Dermis blood vessel endothelial cell (primary cell): Measurements from ENCODE around the gene MAD2L1BP. TPM values are rescaled to one million over a fixed set of nuclear protein-coding genes. Genes with fewer than 3 reads are reported as not detected.
"Not testable (repeated sequence)": the region's sequence is repeated elsewhere in the genome, so short reads cannot be mapped to it uniquely, and the experiment has no call there.

ENCODE experiments used
- DNase-seq: peaks from one replicate; pipeline ENCODE4 v3.0.0; 2010
- total RNA-seq: library from RNA; depleted of rRNA; stranded (reverse); fragments of >200 nt; gene quantifications from 2 replicates; pipeline ENCODE4 v1.2.3, GENCODE V29; 2014

The MAD2L1BP gene
- total RNA-seq, 1 donor from 2014 or later: 51.9 TPM

DNA sequence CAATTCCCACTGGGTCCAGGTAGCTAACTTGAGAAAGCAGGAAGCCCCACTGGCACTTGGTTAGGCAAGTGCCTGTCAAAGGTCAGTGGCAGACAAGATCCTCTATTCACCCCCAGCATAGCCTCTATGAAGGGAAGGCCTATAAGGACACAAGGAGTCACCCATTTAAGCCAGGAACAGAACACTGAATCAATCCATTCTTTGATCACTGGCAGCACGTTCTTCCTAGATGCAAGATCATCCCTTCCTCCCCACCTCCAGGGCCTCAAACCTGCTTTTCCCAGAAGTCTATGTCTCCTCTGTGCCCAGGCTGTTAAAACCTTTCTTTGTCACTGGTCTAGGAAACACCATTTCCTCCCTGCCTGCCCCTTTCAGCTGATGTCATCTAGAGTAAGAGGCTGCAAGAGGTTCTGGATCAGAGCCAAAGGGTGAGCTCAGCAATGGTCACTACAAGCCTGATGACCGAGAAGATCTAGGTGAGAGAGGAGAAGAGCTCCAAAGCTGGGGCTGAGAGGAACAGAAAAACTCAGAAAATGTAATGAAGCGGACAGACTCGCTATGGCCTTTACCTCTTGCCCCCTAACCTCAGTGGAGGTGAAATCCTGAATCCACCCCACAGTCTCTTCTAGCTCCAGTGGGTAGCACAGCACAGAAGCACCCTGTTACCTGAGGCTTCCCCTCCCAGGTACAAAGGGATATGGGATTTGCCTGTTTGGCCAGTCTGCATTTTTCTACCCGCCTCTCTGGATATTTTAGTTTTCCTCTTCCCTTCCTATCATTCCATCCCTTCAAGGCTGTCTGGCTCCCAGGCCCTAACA, 8.4 kb upstream of the MAD2L1BP start:
- peak; percentile 99 for DNase-seq

DNA sequence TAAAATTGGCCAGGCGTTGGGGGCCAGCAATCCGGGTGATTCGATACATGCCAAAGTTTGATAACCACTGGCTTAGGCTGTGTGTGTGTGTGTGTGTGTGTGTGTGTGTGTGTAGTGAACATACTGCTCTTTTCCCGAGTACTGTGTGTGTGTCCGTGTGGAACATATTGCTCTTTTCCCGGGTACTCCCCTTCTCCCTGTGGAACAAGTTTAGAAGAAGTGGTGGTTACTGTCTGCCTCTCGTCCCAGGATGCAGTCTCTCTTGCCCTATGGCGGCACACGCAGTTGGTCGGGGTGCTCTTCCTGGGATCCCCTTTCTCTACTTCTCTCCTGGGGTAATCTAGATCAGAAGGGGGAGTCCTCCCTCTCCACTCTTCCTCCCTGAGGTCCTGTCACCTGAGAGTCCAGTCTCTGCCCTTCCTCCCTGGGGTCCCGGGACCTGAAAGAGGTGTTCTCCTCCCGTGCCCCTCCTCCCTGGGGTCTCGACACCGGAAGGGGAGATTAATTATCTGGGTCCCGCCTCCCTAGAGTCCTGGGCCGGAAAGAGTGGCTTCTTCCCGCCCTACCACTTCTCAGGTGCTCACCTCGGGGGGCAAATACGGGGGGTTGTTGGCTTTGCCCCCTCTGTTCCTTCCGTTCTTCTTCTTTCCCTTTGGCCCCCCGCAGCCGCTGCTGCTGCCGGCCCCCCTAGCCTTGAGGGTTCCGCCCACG, 7.1 kb upstream of the MAD2L1BP start:
- DNase-seq: peak; percentile 52

DNA sequence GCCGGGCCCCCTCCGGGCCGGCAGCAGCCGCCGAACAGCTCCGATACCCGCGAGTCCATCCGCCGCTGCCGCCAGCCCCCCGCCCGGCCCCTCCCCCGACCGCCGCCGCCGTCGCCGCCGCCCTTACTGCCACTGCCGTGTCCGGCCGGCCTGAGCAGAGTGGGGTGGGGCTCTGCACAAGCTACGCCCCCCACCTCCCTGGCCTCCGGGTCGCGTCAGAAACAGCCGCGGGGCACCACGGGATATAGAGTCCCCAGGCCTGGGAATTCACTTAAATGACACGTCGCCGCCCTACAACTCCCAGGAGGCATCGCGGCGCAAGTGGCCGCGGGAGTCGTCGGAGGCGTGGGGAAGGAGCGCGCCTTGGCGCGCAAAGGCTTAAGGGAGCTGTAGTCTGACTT, 6.5 kb upstream of the MAD2L1BP start, which contains the start of gene GTPBP2:
TSS of gene GTPBP2 (minus strand) at position 161 of the 401 bp plus-strand sequence. CDS start at position 59, 102 bp downstream.
- DNase-seq: peak; percentile 99

DNA sequence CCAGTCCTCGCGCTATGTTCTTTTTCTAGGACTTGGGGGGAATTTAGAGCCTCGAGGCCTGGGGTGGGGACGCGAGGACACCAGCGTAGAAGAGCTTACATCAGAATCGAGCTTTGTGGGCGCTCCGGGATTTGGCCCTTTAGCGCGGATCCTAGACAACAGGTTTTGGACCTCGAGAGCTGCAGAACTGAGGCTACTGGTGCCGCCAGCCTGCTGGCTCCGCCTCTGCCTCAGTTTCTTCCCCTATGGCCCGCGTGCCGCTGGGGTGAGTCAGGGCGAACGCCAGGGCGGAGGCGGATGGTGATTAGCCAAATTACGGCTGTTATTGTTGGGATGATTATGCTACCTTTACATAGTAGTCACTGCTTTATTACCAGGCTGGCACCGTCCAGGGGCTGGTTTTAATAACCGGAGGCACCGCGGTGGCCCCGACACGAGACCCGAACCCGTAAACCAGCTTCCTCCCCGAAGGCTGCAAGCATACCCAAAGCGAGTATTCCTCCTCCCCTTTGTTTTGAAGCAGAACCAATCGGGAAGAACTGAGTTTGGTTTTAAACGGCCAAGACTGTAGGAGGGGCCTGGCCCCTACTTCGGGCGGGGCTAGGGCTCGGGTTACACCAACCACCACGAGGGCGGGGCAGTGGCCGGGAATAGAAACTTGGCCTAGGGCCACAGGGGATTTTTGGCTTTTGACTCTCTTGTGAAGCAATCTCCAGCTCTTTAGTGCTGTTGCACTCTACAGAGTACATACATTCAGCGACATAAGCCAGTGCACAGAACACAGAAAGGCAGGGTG, 5.9 kb upstream of the MAD2L1BP start:
- DNase-seq: peak; percentile 97

DNA sequence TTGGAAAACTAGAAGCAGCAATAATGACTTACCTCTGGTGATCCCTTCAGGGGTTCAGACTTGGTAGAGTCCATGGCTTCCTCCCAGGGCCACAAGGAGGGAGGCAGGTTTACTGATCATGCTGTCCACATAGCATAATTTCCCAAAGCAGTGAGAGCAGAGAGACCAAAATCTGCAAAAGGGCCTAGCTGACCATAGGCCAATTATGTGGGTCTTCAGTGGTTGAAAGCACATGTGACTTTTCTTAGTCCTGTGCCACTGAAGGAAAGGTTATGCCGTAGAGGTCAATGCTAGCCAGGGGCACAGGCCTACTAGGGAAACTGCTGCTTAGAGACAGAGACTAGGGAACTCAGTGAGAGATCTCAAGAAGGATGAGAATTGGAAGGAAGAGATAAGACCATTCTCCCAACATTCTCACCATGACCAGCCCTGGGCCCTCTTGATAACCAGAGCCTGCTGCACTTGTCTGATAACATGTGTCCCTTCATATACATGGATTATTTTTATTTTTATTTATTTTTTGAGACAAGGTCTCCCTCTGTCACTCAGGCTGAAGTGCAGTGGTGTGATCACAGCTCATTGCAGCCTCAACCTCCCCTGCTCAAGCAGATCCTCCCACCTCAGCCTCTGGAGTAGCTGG, 4.5 kb upstream of the MAD2L1BP start:
- no peak for DNase-seq

DNA sequence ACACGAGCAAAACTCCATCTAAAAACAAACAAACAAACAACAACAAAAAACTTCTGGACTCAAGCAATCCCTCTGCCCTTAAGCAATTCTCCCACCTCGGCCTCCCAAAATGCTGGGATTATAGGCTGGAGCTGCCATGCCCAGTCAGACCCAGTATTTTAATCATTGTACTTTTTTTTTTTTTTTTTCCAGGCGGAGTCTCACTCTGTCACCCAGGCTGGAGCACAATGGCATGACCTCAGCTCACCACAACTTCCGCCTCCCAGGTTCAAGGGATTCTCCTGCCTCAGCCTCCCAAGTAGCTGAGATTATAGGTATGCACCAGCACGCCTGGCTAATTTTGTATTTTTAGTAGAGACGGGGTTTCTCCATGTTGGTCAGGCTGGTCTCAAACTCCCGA, 2.6 kb upstream of the MAD2L1BP start:
- DNase-seq: not testable (repeated sequence)

DNA sequence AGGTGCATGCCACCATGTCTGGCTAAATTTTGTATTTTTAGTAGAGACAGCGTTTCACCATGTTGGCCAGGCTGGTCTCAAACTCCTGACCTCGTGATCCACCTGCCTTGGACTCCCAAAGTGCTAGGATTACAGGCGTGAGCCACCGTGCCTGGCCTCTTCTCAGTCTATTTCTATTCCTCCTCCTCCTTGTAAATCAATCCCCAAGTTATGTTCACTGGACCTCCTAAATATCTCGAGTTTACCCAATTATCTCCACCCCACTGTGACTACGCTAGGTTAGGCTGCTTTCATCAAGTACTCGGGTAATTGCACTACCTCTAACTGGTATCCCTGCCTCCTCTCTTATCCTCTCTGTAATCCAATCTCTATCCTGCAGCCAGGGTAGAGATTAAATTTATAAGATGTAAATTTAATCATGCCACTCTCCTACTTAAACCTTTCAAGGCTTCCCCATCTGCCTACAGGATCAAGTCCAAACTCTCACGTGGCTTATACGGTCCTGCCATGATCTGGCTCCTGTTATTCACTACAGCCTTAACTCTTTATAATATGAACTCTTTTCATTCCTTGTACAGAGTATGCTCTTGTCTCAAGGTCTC, 837 bp upstream of the MAD2L1BP start:
- no peak for DNase-seq

DNA sequence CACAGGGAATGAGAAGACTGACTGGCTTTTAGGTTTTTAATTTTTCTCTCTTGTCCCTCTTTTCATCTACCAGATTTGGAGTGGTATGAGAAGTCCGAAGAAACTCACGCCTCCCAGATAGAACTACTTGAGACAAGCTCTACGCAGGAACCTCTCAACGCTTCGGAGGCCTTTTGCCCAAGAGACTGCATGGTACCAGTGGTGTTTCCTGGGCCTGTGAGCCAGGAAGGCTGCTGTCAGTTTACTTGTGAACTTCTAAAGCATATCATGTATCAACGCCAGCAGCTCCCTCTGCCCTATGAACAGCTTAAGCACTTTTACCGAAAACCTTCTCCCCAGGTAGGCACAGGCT, 644 bp downstream of the MAD2L1BP start:
- DNase-seq: peak; percentile 35

DNA sequence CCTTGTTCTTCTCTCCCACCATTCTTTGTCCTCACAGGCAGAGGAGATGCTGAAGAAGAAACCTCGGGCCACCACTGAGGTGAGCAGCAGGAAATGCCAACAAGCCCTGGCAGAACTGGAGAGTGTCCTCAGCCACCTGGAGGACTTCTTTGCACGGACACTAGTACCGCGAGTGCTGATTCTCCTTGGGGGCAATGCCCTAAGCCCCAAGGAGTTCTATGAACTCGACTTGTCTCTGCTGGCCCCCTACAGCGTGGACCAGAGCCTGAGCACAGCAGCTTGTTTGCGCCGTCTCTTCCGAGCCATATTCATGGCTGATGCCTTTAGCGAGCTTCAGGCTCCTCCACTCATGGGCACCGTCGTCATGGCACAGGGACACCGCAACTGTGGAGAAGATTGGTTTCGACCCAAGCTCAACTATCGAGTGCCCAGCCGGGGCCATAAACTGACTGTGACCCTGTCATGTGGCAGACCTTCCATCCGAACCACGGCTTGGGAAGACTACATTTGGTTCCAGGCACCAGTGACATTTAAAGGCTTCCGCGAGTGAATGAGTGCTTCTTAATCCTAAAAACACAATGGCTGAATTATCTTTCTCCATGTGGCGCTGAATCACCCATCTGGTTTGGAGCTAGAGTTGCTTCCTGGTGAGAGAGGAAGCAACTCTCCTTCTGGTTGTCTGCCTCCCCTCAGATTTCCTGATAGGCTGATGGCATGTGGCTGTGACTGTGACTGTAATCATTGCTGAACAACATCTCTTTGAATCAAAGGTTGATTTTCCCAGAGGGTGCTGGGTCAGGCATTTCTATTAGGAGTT, 4.6 kb downstream of the MAD2L1BP start:
- DNase-seq: peak; percentile 52

DNA sequence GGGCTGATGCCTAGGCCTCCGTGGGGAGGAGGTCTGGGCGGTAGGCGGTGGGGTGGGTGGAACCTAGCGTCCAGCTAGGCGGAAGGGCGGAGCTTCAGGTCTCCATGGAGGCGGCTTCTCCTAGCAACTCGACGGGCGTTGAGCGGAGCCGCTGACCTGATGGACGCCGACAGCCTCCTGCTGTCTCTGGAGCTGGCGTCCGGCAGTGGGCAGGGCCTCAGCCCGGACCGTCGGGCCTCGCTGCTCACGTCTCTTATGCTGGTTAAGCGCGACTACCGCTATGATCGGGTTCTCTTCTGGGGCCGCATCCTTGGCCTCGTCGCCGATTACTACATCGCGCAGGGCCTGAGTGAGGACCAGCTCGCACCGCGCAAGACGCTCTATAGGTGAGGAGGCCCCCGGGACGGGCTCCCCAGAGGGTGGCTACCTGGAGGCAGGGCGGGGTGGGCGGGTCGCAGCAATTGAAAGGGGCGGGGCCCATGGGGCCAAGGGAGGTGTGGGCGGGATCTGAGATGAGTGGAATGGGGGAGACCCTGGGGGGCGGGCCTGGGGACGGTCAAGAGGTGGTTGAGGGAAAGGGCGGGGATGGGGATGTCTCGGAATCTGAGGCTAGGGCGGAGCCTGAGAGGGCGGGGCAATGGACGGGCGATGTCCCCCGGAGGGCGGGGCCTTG, 9.4 kb downstream of the MAD2L1BP start, which contains the start of gene RSPH9:
TSS of gene RSPH9 (plus strand) at position 97 of the 673 bp plus-strand sequence. CDS start at position 160, 63 bp downstream.
- peak; percentile 72 for DNase-seq

DNA sequence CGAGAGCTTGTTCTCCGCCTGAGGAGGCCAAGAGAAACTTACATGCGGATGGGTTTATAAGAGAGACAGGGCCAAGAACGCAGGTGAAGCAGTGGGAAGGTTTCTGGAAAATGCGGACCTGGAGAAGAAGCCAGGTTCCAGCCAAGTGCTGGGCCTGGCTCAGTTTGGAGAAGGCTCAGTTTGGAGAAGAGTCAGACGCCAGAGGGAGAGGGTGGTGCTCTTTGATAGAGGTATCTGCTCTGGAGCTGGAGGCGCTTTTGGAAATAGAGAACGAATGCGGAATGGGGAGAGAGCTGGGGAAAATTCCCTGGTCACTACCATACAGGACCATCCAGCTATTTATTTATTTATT, 9.9 kb downstream of the MAD2L1BP start:
- no peak for DNase-seq

DNA sequence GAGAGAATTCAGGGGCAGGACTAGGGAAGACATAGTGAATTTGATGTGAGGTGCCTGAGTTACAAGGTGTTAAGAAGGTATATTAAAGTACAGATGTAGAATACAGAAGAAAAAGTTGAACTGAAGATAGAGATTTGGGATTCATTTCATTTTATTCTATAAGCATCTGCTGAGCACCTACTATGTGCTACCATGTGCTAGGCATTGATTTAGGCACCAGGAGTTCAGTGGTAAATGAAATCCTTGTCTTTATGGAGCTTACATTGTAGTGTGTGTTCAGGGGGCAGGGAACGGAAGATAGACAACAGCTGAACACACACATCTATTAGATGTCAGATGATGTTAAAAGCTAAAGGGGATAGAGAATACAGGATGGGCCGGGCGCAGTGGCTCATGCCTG, 12.0 kb downstream of the MAD2L1BP start:
- DNase-seq: no peak

DNA sequence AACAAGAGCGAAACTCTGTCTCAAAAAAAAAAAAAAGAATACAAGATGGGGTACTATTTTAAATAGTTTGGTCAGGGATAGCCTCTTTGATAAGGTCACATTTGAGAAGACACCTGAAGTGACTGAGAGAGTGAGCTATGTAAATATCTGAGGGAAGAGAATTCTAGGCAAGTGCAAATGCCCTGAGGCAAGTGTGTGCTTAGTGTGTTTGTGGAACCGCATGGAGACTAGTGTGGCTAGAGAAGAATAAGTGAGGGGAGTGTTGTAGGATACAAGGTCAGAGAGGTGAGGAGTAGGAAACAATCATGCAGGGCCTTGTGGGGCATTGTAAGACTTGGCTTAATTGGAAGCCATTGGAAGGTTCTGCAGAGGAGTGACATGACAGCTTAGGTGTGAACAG, 12.6 kb downstream of the MAD2L1BP start:
- DNase-seq: no peak

DNA sequence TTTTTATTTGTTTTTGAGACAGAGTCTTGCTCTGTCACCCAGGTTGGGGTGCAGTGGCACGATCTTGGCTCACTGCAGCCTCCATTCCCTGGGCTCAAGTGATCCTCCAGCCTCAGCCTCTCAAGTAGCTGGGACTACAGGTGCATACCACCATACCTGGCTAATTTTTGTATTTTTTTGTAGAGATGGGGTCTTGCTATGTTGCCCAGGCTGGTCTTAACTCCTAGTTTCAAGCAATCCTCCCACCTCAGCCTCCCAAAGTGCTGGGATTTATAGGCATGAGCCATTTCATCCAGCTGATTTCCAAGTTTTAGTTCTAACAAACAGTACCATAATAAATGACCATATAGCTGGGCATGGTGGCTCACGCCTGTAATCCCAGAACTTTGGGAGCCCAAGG, 17.2 kb downstream of the MAD2L1BP start:
- not testable (repeated sequence) for DNase-seq

DNA sequence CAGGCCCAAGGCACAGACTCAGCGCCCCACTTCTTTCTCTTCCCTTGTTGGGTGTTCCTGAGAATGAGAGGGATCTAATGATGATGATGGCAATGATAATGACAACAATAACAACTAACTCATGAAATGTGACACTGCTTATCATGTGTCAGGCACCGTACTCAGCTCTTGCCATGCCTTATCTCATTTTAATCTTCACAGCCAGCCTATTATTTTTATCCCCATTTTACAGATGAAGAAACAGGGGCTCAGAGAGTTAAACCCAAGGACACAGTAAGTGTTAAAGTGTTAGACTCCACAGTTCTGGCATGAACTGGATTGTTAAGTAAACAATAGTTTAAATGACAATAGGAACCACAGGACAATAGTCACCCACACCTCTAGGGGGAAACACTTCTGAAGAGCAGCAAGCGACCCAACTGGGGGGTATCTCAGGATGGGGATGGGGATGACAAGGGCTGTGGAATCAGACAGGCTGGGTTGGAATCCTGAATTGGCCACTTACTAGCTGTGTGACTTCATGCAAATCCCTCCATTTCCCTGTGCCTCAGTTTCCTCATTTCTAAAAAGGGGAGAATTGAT, 21.7 kb downstream of the MAD2L1BP start:
- DNase-seq: no peak

DNA sequence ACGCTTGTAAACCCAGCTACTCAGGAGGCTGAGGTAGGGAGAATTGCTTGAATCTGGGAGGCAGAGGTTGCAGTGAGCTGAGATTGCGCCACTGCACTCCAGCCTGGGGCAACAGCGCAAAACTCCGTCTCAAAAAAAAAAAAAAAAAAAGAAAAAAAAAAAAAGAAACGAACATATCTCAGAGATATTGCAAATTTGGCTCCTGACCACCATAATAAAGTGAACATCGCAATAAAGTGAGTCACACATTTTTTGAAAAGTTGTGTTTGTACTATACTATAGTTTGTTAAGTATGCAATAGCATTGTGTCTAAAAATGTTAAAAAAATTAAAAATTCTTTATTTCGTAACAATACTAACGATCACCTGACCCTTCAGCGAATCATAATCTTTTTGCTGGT, 22.5 kb downstream of the MAD2L1BP start:
- DNase-seq: no peak

DNA sequence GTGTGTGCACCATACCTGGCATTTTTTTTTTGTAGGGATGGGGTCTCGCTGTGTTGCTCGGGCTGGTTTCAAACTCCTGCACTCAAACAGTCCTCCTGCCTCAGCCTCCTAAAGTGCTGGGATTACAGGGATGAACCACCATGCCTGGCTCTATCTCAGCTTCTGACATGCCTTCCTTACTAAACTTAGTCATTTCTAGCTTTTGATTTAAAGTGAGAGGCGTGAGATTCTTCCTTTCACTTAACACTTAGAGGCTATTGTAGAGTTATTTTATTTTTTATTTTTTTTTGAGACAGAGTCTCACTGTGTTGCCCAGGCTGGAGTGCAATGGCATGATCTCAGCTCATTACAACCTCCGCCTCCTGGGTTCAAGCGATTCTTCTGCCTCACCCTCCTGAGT, 27.3 kb downstream of the MAD2L1BP start:
- not testable (repeated sequence) for DNase-seq

DNA sequence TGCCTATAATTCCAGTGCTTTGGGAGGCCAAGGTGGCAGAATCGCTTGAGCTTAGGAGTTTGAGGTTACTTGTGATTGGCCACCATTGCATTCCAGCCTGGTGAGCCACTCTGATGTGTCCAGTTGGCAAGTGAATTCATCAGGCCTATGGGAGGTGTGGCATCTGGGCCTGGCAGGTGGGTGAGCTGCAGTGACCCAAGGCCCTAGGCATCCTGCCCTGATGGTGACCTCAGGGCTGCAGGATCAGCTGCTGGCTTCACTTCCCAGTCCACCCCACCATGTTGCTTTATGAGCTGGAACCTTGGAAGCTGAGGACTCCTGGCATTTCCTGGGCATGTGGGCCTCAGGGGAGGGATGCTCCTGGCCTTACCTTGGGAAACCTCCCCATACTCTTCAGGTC, 29.7 kb downstream of the MAD2L1BP start:
- no peak for DNase-seq

DNA sequence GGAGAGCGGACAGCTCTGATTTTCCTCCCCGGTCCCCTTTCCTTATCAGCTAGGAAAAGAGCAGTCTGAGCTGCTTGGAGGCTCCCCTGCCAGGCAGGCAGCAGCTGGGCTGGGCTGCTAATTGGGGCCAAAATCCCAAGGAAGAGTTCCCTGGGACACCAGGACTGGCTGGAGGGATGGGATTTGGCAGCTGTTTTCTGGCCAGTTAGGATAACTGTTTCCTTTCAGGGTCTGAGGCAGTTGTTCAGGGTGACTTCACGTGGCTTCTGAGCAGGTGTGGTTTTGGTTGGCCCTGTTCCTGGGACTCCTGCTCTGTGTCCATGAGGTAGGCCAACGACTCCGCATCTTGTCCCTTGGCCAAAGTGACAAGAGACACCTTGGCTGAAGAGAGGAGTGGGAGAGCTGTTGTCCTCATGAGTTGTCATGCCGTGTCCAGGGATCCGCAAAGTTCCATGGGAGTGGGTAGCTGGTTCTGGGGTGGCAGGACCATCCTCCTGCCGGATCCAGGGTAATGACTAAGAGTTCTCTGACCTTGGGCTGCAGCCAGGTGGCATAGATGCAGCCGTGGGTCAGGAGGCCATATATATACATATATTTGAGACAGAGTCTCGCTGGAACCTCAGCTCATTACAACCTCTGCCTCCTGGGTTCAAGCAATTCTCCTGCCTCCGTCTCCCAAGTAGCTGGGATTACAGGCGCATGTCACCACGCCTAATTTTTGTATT, 30.7 kb downstream of the MAD2L1BP start:
- no peak for DNase-seq
